ENCODE data around the gene USP32.
"Not testable (repeated sequence)": the region's sequence is repeated elsewhere in the genome, so short reads cannot be mapped to it uniquely, and the experiment has no call there.

USP32 gene

GRCh38 chr17:60327134-60327900 is 64.6 kb downstream of the USP32 start:
- DNase-seq, result no peak

GRCh38 chr17:60326702-60327101 is 65.2 kb downstream of the USP32 start:
- no peak for DNase-seq

GRCh38 chr17:60325730-60326524 is 66.0 kb downstream of the USP32 start:
- no peak for DNase-seq

DNA sequence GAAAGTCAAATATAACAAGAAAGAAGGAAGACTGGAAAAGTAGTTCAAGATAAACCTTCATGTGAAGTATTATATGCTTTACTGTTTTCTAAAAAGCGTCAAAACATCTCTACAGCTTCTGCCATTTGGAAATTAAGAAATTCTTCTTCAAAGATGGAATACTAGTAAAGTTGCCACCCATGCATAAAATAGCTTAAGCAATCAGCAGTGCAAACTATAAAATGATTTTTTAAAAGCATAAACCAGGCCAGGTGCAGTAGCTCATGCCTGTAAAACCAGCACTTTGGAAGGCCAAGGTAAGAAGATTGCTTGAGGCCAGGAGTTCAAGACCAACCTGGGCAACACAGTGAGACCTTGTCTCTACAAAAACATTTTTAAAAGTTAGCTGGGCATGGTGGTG is 68.2 kb downstream of the USP32 start:
- DNase-seq, result no peak

DNA sequence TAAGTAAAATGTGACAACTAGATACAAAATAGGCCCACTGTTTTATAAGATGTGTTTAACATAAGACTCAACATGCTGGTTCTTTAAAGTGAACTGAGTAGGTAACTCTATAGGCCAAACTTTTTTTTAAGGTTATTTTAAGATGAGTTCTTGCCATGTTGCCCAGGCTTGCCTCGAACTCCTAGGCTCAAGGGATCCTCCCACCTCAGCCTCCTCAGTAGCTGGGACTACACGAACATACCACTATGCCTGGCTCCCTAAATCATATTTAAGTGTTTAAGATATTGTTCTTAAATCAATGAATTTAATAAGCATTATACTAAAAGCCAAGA is 69.9 kb downstream of the USP32 start:
- no peak for DNase-seq

- DNase-seq, result no peak
These were observed 70.4 kb downstream of the USP32 start for GRCh38 chr17:60321336-60322055.

DNA sequence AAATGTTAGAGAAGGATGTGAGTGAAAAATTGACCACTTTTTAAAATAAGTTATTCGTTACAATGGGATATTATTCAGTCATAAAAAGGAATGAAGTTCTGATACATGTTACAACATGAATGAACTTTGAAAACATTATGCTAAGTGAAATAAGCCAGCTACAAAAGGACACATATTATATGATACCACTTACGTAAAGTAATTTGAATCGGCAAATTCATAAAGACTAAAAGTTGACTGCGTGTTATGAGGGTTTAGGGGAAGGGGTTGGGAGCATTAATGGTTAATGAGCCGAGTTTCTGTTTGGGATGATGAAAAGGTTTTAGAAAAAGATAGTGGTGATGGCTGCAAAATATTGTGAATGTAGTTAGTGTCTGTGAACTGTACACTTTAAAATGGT is 73.1 kb downstream of the USP32 start:
- DNase-seq, result no peak

DNA sequence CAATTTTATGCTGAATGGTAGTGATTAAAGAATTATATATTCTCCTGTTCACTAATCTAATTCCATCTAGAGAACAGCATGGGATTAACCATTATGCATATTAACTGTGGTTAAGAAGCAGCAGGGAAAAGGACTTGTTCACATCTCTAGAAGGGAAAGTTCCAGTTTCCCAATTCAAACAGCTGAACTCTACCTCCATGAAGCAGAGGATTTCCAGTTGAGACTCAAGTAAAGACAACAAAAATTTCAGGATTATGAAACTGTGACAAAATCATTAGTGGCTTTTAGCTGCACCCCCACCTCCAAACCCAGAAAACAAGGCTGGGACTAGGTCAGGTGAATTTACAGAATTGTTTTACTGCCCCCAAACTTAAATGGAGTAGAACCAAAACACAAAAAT is 73.6 kb downstream of the USP32 start:
- no peak for DNase-seq

DNA sequence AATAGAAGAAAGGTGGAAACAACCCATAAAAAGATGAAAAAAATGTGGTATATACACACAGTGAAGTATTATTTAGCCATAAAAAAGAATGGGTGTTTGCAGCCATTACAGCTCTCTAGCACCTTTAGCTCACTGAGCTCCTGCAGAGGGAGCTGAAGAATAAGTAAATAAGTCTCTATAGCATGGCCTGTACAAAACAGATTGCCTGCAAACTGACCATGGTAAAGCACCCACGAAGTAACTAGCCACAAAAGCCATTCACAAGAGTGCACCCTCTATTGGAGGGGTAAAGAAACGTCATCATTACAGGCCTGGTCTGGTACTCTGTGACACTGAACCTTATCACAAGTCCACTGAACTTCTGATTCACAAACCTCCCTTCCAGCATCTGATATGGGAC is 76.3 kb downstream of the USP32 start:
- no peak for DNase-seq

DNA sequence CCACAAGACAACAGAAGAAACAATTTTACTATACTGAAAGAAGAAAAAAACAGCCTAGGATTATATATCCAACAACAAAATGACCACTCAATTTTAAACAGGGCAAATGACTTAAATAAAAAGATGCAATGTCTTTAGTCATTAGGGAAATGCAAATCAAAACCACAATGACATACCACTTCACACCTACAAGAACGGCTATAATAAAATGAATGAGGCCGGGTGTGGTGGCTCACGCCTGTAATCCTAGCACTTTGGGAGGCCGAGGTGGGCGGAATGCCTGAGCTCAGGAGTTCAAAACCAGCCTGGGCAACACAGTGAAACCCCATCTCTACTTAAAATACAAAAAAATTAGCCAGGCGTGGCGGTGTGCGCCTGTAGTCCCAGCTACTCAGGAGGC is 77.0 kb downstream of the USP32 start:
- DNase-seq, result not testable (repeated sequence)

- no peak for DNase-seq
These were observed 77.5 kb downstream of the USP32 start for GRCh38 chr17:60314423-60314822.

GRCh38 chr17:60311936-60312335 is 80.0 kb downstream of the USP32 start:
- no peak for DNase-seq

GRCh38 chr17:60311186-60311585 is 80.7 kb downstream of the USP32 start:
- no peak for DNase-seq

GRCh38 chr17:60305141-60305540 is 86.8 kb downstream of the USP32 start:
- DNase-seq, result no peak

DNA sequence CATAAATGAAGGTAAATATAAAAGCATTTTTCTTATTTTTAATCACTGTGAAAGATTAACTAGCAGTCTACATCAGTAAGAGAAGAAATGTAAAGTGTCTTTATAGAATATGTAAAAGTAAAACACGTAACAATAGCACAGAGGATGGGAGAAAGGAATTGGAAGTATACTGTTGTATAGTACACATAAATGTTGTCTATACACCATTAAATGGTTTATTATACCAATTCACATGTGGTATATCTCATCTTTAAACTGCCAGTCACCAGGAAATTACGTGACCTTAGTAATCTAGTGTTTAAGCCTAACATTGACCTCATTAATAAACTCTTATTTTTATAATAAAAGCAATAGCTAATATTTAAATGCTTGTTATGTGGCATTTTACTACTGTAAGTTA is 87.4 kb downstream of the USP32 start:
- no peak for DNase-seq

- DNase-seq, result no peak
These were observed 88.4 kb downstream of the USP32 start for GRCh38 chr17:60303406-60304099.

DNA sequence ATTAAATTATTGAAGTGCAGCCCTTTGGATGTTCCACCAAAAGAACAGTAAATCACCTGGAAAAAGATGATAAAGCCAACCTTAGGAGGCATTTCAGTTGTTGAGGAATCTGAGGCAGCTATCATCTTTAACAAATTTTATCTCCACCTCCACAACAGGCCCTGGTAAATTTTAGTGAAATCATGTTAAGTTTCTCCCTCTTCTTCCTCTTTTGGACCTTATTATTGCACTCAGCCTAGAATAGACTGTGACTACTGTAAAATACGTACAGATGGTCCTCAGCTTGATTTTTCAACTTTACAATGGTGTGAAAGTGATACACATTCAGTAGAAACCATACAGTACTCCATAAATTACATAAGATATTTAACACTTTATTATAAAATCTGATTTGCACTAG is 90.3 kb downstream of the USP32 start:
- no peak for DNase-seq

DNA sequence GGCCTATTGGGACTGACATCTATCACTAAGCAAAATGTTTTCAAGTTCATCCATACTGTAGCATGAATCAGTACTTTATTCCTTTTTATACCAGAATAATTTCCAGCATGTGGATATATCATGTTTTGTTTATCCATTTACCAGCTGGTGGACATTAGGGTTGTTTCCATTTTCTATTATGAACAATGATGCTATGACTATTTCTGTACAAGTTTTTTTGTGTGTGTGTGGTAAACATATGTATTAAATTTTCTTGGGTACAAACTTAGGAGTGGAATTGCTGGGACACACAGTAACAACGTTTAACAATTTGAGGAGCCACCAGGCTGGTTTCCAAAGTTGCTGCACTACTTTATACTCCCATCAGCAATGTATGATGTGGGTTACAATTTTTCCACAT is 91.0 kb downstream of the USP32 start:
- no peak for DNase-seq

DNA sequence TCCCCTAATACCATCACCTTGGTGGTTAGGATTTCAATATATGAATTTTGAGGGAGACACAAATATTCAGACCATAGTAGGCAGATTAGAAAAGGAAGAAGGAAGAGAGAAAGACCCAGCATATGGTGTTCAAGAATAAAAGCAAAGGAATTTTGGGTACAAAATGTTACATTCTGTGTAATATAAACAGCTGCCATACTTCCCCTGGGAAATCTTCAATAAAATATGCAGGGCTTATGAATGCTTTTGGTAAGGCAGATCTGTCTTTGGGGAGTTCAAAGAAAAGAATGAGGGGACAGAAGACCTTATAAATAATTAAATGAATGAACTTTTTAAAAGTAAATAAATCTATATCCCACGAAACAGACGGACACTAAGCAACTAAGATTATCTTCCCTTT is 91.9 kb downstream of the USP32 start:
- DNase-seq, result no peak

DNA sequence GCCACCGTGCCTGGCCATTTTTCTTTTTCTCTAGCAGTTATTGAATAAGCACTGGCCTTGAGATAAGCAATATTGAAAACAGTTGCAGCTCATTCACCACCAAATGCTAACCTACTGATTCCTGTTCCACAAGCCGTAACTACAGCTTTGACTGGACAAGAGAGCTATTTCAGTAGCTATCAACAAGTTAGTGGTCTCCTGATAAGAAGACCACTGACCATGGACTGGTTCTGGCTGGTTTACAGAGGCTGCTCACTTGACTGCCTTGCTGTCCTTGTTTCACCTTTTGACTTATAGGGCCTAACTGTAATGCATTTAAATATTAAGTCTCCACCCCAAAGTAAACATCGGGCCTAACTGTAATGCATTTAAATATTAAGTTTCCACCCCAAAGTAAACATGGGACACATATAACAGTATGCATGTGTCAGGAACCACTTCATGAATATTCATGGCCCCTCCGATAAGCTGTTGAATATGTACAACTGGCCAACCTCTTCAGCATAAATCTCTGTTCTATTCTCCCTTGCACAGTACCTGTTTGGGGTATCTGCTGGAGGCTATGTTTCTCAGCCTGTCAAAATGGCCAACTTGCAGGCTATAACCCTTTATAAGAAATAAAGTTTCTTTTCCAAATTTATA is 94.1 kb downstream of the USP32 start:
- DNase-seq, result no peak

DNA sequence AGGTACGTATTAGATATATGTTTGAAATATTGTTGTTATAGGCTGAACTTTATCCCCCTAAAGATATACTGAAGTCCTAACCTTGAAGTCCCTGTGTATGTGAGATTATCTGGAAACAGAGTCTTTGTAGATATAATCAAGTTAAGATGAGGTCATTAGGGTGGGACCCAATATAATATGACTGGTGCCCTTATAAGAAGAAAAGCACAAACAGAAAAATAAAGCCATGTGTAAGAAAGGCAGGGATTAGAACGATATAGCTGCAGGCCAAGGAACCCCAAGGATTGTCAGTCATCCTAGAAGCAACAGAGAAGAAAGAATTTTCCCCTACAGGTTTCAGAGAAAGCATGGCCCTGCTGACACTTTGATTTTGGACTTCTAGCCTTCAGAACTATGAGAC is 95.8 kb downstream of the USP32 start:
- no peak for DNase-seq

DNA sequence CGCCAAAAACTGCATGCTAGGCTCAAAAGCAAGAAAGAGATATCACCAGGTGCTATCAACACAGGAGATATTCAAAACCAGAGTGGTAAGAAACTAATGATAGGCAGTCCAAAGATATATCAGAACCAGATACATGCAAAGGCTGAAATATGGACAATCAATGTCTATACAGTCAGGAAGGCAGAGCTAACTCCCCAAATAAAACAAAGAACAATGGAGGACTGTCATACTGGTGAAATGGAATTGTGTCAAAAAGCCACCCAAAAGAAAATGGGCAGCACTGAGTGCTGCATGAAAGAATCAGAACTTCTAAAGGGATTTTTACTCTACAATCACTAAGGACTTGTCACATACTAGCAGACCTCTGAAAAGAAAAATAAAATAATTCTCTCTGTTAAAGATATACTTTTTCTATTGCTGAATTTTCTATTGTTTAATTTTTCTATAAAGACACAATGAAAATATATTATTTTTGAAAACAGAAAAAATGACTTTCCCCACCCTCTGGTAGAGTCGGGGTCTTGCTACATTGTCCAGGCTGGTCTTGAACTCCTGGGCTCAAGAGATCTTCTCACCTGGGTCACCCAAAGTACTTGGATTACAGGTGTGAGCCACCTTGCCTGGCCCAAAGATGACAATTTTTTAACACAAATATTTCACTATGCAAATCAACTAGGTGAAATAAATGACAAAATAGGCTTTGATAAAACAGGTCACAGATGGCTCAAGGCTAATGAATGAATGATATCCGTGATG is 98.2 kb downstream of the USP32 start:
- DNase-seq, result no peak

Data from 8988T (cell line).